ENCODE data around the gene BABAM2.

BABAM2 gene

GRCh38 chr2:28172114-28172898 lies 281.8 kb downstream of the BABAM2 start:
- Histone ChIP-seq H3K36me3 (ENCODE audit: insufficient read depth, low read length) (peaks cover 11% of the 10 kb centered on the region; the same call in 1 of the 2 replicates), H2AFZ (ENCODE audit: low read depth, low read length) (no peak overlapping the region), H3K4me2 (ENCODE audit: insufficient read depth, low read length) (no peak overlapping the region), H3K9me3 (ENCODE audit: insufficient read depth, low read length, severe bottlenecking) (peaks cover 19% of the 10 kb centered on the region), H3K9ac (ENCODE audit: low read depth, low read length) (no peak overlapping the region), H3K4me3 (ENCODE audit: low read depth in 1 of 2, low read length in 2 of 2) (no peak overlapping the region), H3K79me2 (ENCODE audit: insufficient read depth, low read length) (no peaks in the 10 kb centered on the region), H3K27me3 (ENCODE audit: insufficient read depth, low read length, poor library complexity) (no peaks in the 10 kb centered on the region), H4K20me1 (ENCODE audit: insufficient read depth, low read length) (no peaks in the 10 kb centered on the region), H3K27ac (ENCODE audit: low read length) (no peak overlapping the region), H3K4me1 (ENCODE audit: insufficient read depth, low read length) (no peaks in the 10 kb centered on the region)
- no peak for ATAC-seq (ENCODE audit: insufficient read depth, low read depth)
- DNase-seq = no peak
- TF ChIP-seq EZH2 (IDR thresholded peaks at IDR 0.05; ENCODE audit: borderline replicate concordance, low read depth, low read length, severe bottlenecking) = no peak
- TF ChIP-seq CTCF (IDR thresholded peaks at IDR 0.05; ENCODE audit: borderline replicate concordance, extremely low read depth, low read length, poor library complexity, severe bottlenecking) = no peak

DNA sequence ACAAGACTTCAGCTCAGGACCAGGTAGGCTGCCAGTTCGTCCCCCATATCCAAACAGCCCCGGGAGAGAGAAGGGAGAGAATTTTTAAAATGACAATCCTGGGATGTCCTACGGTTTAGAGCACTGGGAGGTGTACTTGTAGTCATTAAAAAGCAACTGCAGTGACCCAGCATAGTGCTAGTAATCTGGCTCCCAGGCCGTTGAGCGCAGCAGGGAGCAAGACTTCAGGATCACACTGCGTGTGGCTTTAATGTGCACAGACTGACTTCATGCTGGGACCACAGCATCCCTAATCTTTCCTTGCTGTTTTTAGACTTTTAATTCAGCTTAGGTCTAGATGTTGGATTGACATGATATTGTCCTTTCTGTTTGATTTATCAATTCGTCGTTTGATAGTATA lies 282.8 kb downstream of the BABAM2 start:
- no peaks in the 10 kb centered on the region for H3K4me1 ChIP-seq (ENCODE audit: insufficient read depth, low read length)
- peaks cover 20% of the 10 kb centered on the region for H3K9me3 ChIP-seq (ENCODE audit: insufficient read depth, low read length, severe bottlenecking)
- H2AFZ ChIP-seq (ENCODE audit: low read depth, low read length) = no peak overlapping the region
- ATAC-seq (ENCODE audit: insufficient read depth, low read depth) (no peak), DNase-seq (no peak)
- no peak overlapping the region for H3K4me3 ChIP-seq (ENCODE audit: low read depth in 1 of 2, low read length in 2 of 2)
- no peak overlapping the region for H3K4me2 ChIP-seq (ENCODE audit: insufficient read depth, low read length)
- TF ChIP-seq CTCF (IDR thresholded peaks at IDR 0.05; ENCODE audit: borderline replicate concordance, extremely low read depth, low read length, poor library complexity, severe bottlenecking) (no peak), EZH2 (IDR thresholded peaks at IDR 0.05; ENCODE audit: borderline replicate concordance, low read depth, low read length, severe bottlenecking) (no peak)
- H4K20me1 ChIP-seq (ENCODE audit: insufficient read depth, low read length) = no peaks in the 10 kb centered on the region
- H3K36me3 ChIP-seq (ENCODE audit: insufficient read depth, low read length) = peaks cover 11% of the 10 kb centered on the region; the same call in 1 of the 2 replicates
- H3K27ac ChIP-seq (ENCODE audit: low read length) = no peak overlapping the region
- no peak overlapping the region for H3K9ac ChIP-seq (ENCODE audit: low read depth, low read length)
- H3K79me2 ChIP-seq (ENCODE audit: insufficient read depth, low read length) = no peaks in the 10 kb centered on the region
- no peaks in the 10 kb centered on the region for H3K27me3 ChIP-seq (ENCODE audit: insufficient read depth, low read length, poor library complexity)

DNA sequence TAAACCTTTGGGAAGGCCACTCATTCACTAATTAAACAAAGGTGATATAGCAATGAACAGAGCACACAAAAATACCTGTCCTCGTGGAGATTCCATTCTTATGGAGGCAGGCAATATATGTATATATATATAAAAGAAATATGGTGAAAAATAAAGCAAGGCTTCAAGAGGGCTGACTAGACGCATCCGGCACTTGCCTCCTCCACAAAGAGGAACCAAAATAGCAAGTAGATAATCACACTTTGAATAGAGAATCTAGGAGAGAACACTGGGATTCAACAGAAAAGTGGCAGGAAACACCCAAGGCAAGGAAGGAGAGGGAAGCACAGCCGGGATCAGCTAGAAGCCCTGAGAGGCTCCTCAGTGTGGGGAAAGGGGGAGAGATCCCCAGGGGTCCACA lies 283.7 kb downstream of the BABAM2 start:
- no peak overlapping the region for H3K9ac ChIP-seq (ENCODE audit: low read depth, low read length)
- peaks cover 11% of the 10 kb centered on the region; the same call in 1 of the 2 replicates for H3K36me3 ChIP-seq (ENCODE audit: insufficient read depth, low read length)
- no peaks in the 10 kb centered on the region for H3K4me1 ChIP-seq (ENCODE audit: insufficient read depth, low read length)
- H3K9me3 ChIP-seq (ENCODE audit: insufficient read depth, low read length, severe bottlenecking) = peaks cover 20% of the 10 kb centered on the region
- H3K79me2 ChIP-seq (ENCODE audit: insufficient read depth, low read length) = no peaks in the 10 kb centered on the region
- H3K4me3 ChIP-seq (ENCODE audit: low read depth in 1 of 2, low read length in 2 of 2) = no peak overlapping the region
- H4K20me1 ChIP-seq (ENCODE audit: insufficient read depth, low read length) = no peaks in the 10 kb centered on the region
- H3K27me3 ChIP-seq (ENCODE audit: insufficient read depth, low read length, poor library complexity) = no peaks in the 10 kb centered on the region
- no peak for TF ChIP-seq EZH2 (IDR thresholded peaks at IDR 0.05; ENCODE audit: borderline replicate concordance, low read depth, low read length, severe bottlenecking)
- ATAC-seq (ENCODE audit: insufficient read depth, low read depth) (no peak), DNase-seq (no peak)
- no peak overlapping the region for H3K4me2 ChIP-seq (ENCODE audit: insufficient read depth, low read length)
- H2AFZ ChIP-seq (ENCODE audit: low read depth, low read length) = no peak overlapping the region
- no peak overlapping the region for H3K27ac ChIP-seq (ENCODE audit: low read length)

GRCh38 chr2:28175028-28175427 lies 284.5 kb downstream of the BABAM2 start:
- Histone ChIP-seq H3K4me3 (ENCODE audit: low read depth in 1 of 2, low read length in 2 of 2) (no peak overlapping the region), H3K36me3 (ENCODE audit: insufficient read depth, low read length) (peaks cover 11% of the 10 kb centered on the region; the same call in 1 of the 2 replicates), H3K9ac (ENCODE audit: low read depth, low read length) (no peak overlapping the region), H3K27ac (ENCODE audit: low read length) (no peak overlapping the region), H3K9me3 (ENCODE audit: insufficient read depth, low read length, severe bottlenecking) (peaks cover 20% of the 10 kb centered on the region), H3K4me2 (ENCODE audit: insufficient read depth, low read length) (no peak overlapping the region), H3K27me3 (ENCODE audit: insufficient read depth, low read length, poor library complexity) (no peaks in the 10 kb centered on the region), H3K4me1 (ENCODE audit: insufficient read depth, low read length) (no peaks in the 10 kb centered on the region), H4K20me1 (ENCODE audit: insufficient read depth, low read length) (no peaks in the 10 kb centered on the region), H2AFZ (ENCODE audit: low read depth, low read length) (no peak overlapping the region), H3K79me2 (ENCODE audit: insufficient read depth, low read length) (no peaks in the 10 kb centered on the region)
- ATAC-seq (ENCODE audit: insufficient read depth, low read depth) = no peak
- TF ChIP-seq CTCF (IDR thresholded peaks at IDR 0.05; ENCODE audit: borderline replicate concordance, extremely low read depth, low read length, poor library complexity, severe bottlenecking) (no peak), EZH2 (IDR thresholded peaks at IDR 0.05; ENCODE audit: borderline replicate concordance, low read depth, low read length, severe bottlenecking) (no peak)
- DNase-seq = no peak

All from DND-41 (cell line).